Testis (tissue), 3 donors: ENCODE data around the gene MIA3. TPM values are rescaled to one million over a fixed set of nuclear protein-coding genes. Genes with fewer than 3 reads are reported as not detected.

Source experiments
- DNase-seq: peaks from one replicate; pipeline ENCODE4 v3.0.0-alpha.2; 2019
- H3K27ac ChIP-seq, 2 donors: fragments of 200-600 bp; sonication (generic); one replicate each; pipeline ENCODE4 v1.5.1; 2019
- H3K27me3 ChIP-seq: fragments of 200-600 bp; sonication (generic); one replicate; pipeline ENCODE4 v1.5.1; 2019
- H3K36me3 ChIP-seq: fragments of 200-600 bp; sonication (generic); one replicate; pipeline ENCODE4 v1.5.1; 2017; ENCODE audit warnings: low read depth; ENCODE audit errors: missing control alignments
- H3K4me1 ChIP-seq: fragments of 200-600 bp; sonication (generic); one replicate; pipeline ENCODE4 v1.5.1; 2019
- H3K4me3 ChIP-seq, 2 donors: fragments of 200-600 bp; sonication (generic); one replicate each; pipeline ENCODE4 v1.5.1; 2017 to 2019
- H3K9me3 ChIP-seq: fragments of 200-600 bp; sonication (generic); one replicate; pipeline ENCODE4 v1.5.1; 2017
- POLR2A ChIP-seq: fragments of 450-650 bp; IDR thresholded peaks from one replicate; pipeline ENCODE4 v1.6.1; 2017; ENCODE audit warnings: antibody characterized with exemption, mild to moderate bottlenecking, moderate library complexity
- WGBS, 2 donors: methylation state at CpG; one replicate each; pipeline ENCODE4 v1.1.5; 2018; 5-methylcytosine and 5-hydroxymethylcytosine counted together
- intact Hi-C: fragments of 100-400 bp; cut with DNase I; formaldehyde crosslinking; loops from one replicate; pipeline ENCODE4 v1.15.1; 2023; ENCODE audit warnings: low total_unique reads
- polyA plus RNA-seq: library from polyadenylated mRNA; stranded (reverse); fragments of 350-450 nt; fragmentation: Illumina TruSeq; extraction: RNeasy Lipid Tissue Mini Kit (QIAGEN cat#74804); gene quantifications from one replicate; pipeline ENCODE4 v1.2.3, GENCODE V29; 2014; ENCODE audit warnings: low read depth, low replicate concordance; ENCODE audit not compliant: insufficient read depth
- total RNA-seq, 2 donors: library from RNA; depleted of rRNA; stranded (reverse); fragments of >200 nt; gene quantifications; one replicate each; pipeline ENCODE4 v1.2.3, GENCODE V29; 2016
- TF ChIP-seq, protein P1 (sequence below), 3 experiments: fragments of 450-650 bp in 2 of 3; fragments of 200-600 bp in 1 of 3; sonication (generic) in 1 of 3; IDR thresholded peaks; one replicate each; pipeline ENCODE4 v1.5.1; 2016 to 2019; ENCODE audit warnings: antibody characterized with exemption in 3 of 3, mild to moderate bottlenecking in 2 of 3, moderate library complexity in 1 of 3

MIA3 gene
- total and polyA plus RNA-seq, 3 donors from 2014 or later: 77.8 to 92.1 (median 91.4) TPM

DNA sequence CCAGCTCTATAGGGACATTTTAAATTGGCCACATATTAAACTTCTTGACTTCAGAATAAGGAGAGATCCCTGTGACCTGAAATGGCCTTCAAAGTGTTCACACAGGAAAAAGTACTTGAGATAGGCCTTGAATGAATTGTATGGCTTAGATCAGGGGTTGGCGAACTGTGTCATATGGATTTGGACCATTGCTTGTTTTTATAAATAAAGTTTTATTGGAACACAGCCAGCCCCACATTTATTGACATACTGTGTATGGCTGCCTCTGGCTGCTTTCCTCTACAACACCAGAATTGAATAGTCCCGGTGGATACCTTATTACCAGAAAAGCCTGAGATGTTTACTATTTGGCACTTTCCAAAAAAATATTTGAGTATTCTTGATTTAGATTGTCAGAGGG, 98.5 kb downstream of the MIA3 start:
- H3K4me1 ChIP-seq: no peaks in the 10 kb centered on the region
- H3K4me3 ChIP-seq: no peak overlapping the region
- DNase-seq: no peak
- no peaks in the 10 kb centered on the region for H3K36me3 ChIP-seq
- no peaks in the 10 kb centered on the region for H3K9me3 ChIP-seq
- H3K27me3 ChIP-seq: no peaks in the 10 kb centered on the region
- 94 to 95% methylated on average over 2 of the region's 2 CpGs for WGBS, 2 donors
- H3K27ac ChIP-seq: no peak overlapping the region
- TF ChIP-seq POLR2A: no peak
- TF ChIP-seq, protein P1, sequence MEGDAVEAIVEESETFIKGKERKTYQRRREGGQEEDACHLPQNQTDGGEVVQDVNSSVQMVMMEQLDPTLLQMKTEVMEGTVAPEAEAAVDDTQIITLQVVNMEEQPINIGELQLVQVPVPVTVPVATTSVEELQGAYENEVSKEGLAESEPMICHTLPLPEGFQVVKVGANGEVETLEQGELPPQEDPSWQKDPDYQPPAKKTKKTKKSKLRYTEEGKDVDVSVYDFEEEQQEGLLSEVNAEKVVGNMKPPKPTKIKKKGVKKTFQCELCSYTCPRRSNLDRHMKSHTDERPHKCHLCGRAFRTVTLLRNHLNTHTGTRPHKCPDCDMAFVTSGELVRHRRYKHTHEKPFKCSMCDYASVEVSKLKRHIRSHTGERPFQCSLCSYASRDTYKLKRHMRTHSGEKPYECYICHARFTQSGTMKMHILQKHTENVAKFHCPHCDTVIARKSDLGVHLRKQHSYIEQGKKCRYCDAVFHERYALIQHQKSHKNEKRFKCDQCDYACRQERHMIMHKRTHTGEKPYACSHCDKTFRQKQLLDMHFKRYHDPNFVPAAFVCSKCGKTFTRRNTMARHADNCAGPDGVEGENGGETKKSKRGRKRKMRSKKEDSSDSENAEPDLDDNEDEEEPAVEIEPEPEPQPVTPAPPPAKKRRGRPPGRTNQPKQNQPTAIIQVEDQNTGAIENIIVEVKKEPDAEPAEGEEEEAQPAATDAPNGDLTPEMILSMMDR (IDR thresholded peaks at IDR 0.05): no peak
- intact Hi-C loops: no loop called here

Other genes starting within 250 kb of the MIA3 start
- 1 to 10 TPM; 5.9 to 6.0 TPM for gene HHIPL2, start 70.0 kb upstream of the MIA3 start, total RNA-seq
- gene HHIPL2, start 70.0 kb upstream of the MIA3 start, polyA plus RNA-seq: 16.2 TPM
- 10 to 100 TPM; 13.2 to 15.1 TPM for gene TAF1A, start 28.2 kb upstream of the MIA3 start, total RNA-seq
- 12.4 TPM for gene TAF1A, start 28.2 kb upstream of the MIA3 start, polyA plus RNA-seq
- gene AIDA, start 94.4 kb downstream of the MIA3 start, total RNA-seq: 10 to 100 TPM; 66.8 to 73.1 TPM
- gene AIDA, start 94.4 kb downstream of the MIA3 start, polyA plus RNA-seq: 83.5 TPM
- gene BROX, start 94.5 kb downstream of the MIA3 start, total RNA-seq: 10 to 100 TPM; 37.3 to 41.3 TPM
- gene BROX, start 94.5 kb downstream of the MIA3 start, polyA plus RNA-seq: 20.8 TPM
- gene FAM177B, start 119.1 kb downstream of the MIA3 start, total RNA-seq: 1 to 10 TPM in 1 of 2 donors, under 1 TPM in 1; 0.71 to 2.3 TPM
- gene FAM177B, start 119.1 kb downstream of the MIA3 start, polyA plus RNA-seq: not detected
- 10 to 100 TPM; 50.6 to 71.8 TPM for gene DISP1, start 196.9 kb downstream of the MIA3 start, total RNA-seq
- gene DISP1, start 196.9 kb downstream of the MIA3 start, polyA plus RNA-seq: 21.8 TPM